Transverse colon (tissue), 4 donors: ENCODE data around the gene KLHDC7B. TPM values are rescaled to one million over a fixed set of nuclear protein-coding genes. Genes with fewer than 3 reads are reported as not detected.
A peak's percentile ranks its signal among the peaks of the same experiment; 100 is the strongest.

Experiments used
- DNase-seq: peaks from one replicate; pipeline ENCODE4 v3.0.0-alpha.2; 2019
- H3K27ac ChIP-seq, 4 donors: fragments of 200-600 bp; sonication (generic); 2 replicates each; pipeline ENCODE4 v1.5.1; 2016 to 2018; ENCODE audit warnings: inconsistent platforms in 4 of 4
- H3K27me3 ChIP-seq: fragments of 200-600 bp; sonication (generic); 2 replicates; pipeline ENCODE4 v1.5.1; 2017; ENCODE audit warnings: inconsistent platforms
- H3K36me3 ChIP-seq, 4 donors: fragments of 200-600 bp; sonication (generic); 2 replicates each; pipeline ENCODE4 v1.5.1; 2017 to 2019; ENCODE audit warnings: inconsistent platforms in 4 of 4
- H3K4me1 ChIP-seq, 4 donors: fragments of 200-600 bp; sonication (generic); 2 replicates each; pipeline ENCODE4 v1.5.1; 2017 to 2020; ENCODE audit warnings: inconsistent platforms in 4 of 4
- H3K4me3 ChIP-seq, 4 donors: fragments of 200-600 bp; sonication (generic); 1 replicate in 1 of 4; 2 replicates in 3 of 4; pipeline versions ENCODE4 v1.5.1 to v1.6.1; 2017 to 2019; ENCODE audit warnings: inconsistent platforms in 4 of 4
- H3K9me3 ChIP-seq, 2 donors: fragments of 200-600 bp; sonication (generic); 2 replicates each; pipeline ENCODE4 v1.5.1; 2017 to 2019; ENCODE audit warnings: inconsistent platforms in 2 of 2
- CTCF ChIP-seq, 5 experiments: fragments of 200-600 bp in 3 of 5; fragments of 450-650 bp in 2 of 5; sonication (generic) in 3 of 5; IDR thresholded peaks; 1 replicate in 2 of 5; 2 replicates in 3 of 5; pipeline ENCODE4 v1.5.1; 2016 to 2017; ENCODE audit warnings: antibody characterized with exemption in 5 of 5, inconsistent platforms in 3 of 5, mild to moderate bottlenecking in 2 of 5, moderate library complexity in 1 of 5
- EP300 ChIP-seq: sonication (generic); formaldehyde crosslinking; IDR thresholded peaks from one replicate; pipeline ENCODE4 v1.6.1; 2017; ENCODE audit warnings: antibody characterized with exemption, low read depth
- POLR2A ChIP-seq: fragments of 450-650 bp; IDR thresholded peaks from one replicate; pipeline ENCODE4 v1.6.1; 2016; ENCODE audit warnings: antibody characterized with exemption, mild to moderate bottlenecking, moderate library complexity
- POLR2AphosphoS5 ChIP-seq, 3 donors: sonication (generic); formaldehyde crosslinking; IDR thresholded peaks; one replicate each; pipeline ENCODE4 v1.6.1; 2016; ENCODE audit warnings: antibody characterized with exemption in 3 of 3
- WGBS, 2 donors: methylation state at CpG; one replicate each; pipeline ENCODE4 v1.1.5; 2018; ENCODE audit warnings: low coverage in 1 of 2; 5-methylcytosine and 5-hydroxymethylcytosine counted together
- in situ Hi-C, 4 donors: fragments of 200-750 bp; cut with MboI; loops; one replicate each; pipeline versions ENCODE4 v1.15.0 to v1.15.1; 2017; ENCODE audit warnings: low sequenced_read_pairs in 3 of 4, low pct_ligation_motif_present in 1 of 4, low pct_unique_long_range_greater_than_20kb in 1 of 4
- intact Hi-C: fragments of 100-400 bp; cut with DNase I; formaldehyde crosslinking; loops from one replicate; pipeline ENCODE4 v1.15.1; 2023; ENCODE audit warnings: low total_unique reads
- total RNA-seq, 4 donors: library from RNA; depleted of rRNA; stranded (reverse); fragments of >200 nt; gene quantifications; one replicate each; pipeline ENCODE4 v1.1.0, GENCODE V29; 2016

KLHDC7B gene
- total RNA-seq, 4 donors from 2014 or later: 0.14 to 1.5 (median 0.32) TPM; not detected in 1

- WGBS, 2 donors: 54% methylated on average over 29 of the region's 29 CpGs; no CpG with 5 or more reads in 1 of the 2 donors
- DNase-seq: peak; percentile 74
- Histone ChIP-seq H3K36me3 (peaks cover 0 to 11% (median 0%) of the 10 kb centered on the region in 4 donors), H3K9me3 (no peaks in the 10 kb centered on the region), H3K27ac (peak overlapping the region; percentile 95 to 99 (median 98)), H3K4me3 (peak overlapping the region; percentile 58 to 86 (median 74)), H3K27me3 (no peaks in the 10 kb centered on the region), H3K4me1 (peaks cover 15 to 66% (median 56%) of the 10 kb centered on the region in 4 donors)
- in situ Hi-C loops: no loop called here
- intact Hi-C loops: no loop called here
- TF ChIP-seq POLR2A: peak; percentile 12
- TF ChIP-seq CTCF (IDR thresholded peaks at IDR 0.05): no peak
- peak in 2 of 3 donors; percentile 44 to 59 for TF ChIP-seq POLR2AphosphoS5 (IDR thresholded peaks at IDR 0.05)
- TF ChIP-seq EP300: no peak
Observed at GRCh38 chr22:50526834-50527801, 18.6 kb upstream of the KLHDC7B start.

- in situ Hi-C loops: no loop called here
- peaks cover 21 to 74% (median 60%) of the 10 kb centered on the region in 4 donors for H3K4me1 ChIP-seq
Observed at GRCh38 chr22:50527921-50528681, 17.6 kb upstream of the KLHDC7B start.

GRCh38 chr22:50528682-50529415 lies 16.9 kb upstream of the KLHDC7B start:
- intact Hi-C loops: no loop called here
- peak overlapping the region; percentile 94 to 99 (median 96) for H3K27ac ChIP-seq
- in situ Hi-C loops: no loop called here
- H3K36me3 ChIP-seq: no peaks in the 10 kb centered on the region
- peak overlapping the region in 3 of 4 donors; percentile 42 to 60 (median 48) for H3K4me3 ChIP-seq
- 58% methylated on average over 13 of the region's 15 CpGs; no CpG with 5 or more reads in 1 of the 2 donors for WGBS, 2 donors
- peaks cover 5% of the 10 kb centered on the region for H3K27me3 ChIP-seq
- peak; percentile 26 for DNase-seq
- no peaks in the 10 kb centered on the region for H3K9me3 ChIP-seq
- peaks cover 20 to 69% (median 53%) of the 10 kb centered on the region in 4 donors for H3K4me1 ChIP-seq
- no peak for TF ChIP-seq POLR2A
- TF ChIP-seq POLR2AphosphoS5 (IDR thresholded peaks at IDR 0.05): peak in 1 of 3 donors; percentile 7

More at GRCh38 chr22:50527921-50528681, 17.6 kb upstream of the KLHDC7B start:
- DNase-seq: no peak
- H3K27ac ChIP-seq: peak overlapping the region; percentile 94 to 99 (median 98)
- no peak overlapping the region for H3K4me3 ChIP-seq
- no peak for TF ChIP-seq POLR2A
- no peak for TF ChIP-seq EP300
- no peak for TF ChIP-seq POLR2AphosphoS5 (IDR thresholded peaks at IDR 0.05)
- no peak for TF ChIP-seq CTCF (IDR thresholded peaks at IDR 0.05)
- no peaks in the 10 kb centered on the region for H3K9me3 ChIP-seq
- intact Hi-C loops: no loop called here
- H3K27me3 ChIP-seq: no peaks in the 10 kb centered on the region
- WGBS, 2 donors: 85 to 92% methylated on average over 9 to 18 of the region's 18 CpGs
- H3K36me3 ChIP-seq: peaks cover 0 to 3% (median 0%) of the 10 kb centered on the region in 4 donors

GRCh38 chr22:50529416-50529896 lies 16.2 kb upstream of the KLHDC7B start:
- in situ Hi-C loops: no loop called here
- Histone ChIP-seq H3K27me3 (peaks cover 11% of the 10 kb centered on the region), H3K4me3 (peak overlapping the region; percentile 20 to 60 (median 45)), H3K36me3 (no peaks in the 10 kb centered on the region), H3K4me1 (peaks cover 14 to 69% (median 47%) of the 10 kb centered on the region in 4 donors), H3K9me3 (no peaks in the 10 kb centered on the region), H3K27ac (peak overlapping the region; percentile 94 to 99 (median 96))
- intact Hi-C loops: no loop called here
- no peak for TF ChIP-seq EP300
- peak; percentile 27 for TF ChIP-seq POLR2A
- 21% methylated on average over 50 of the region's 50 CpGs; no CpG with 5 or more reads in 1 of the 2 donors for WGBS, 2 donors
- no peak for DNase-seq
